CMK (cell line): ENCODE results near the gene DUSP6.
"Not testable (repeated sequence)": the region's sequence is repeated elsewhere in the genome, so short reads cannot be mapped to it uniquely, and the experiment has no call there.

Experiments used
- DNase-seq: peaks from one replicate; pipeline ENCODE4 v3.0.0-alpha.2; 2010; ENCODE audit warnings: low read depth

DUSP6 gene

GRCh38 chr12:89351489-89352241 lies 636 bp downstream of the DUSP6 start:
- DNase-seq, result no peak

GRCh38 chr12:89350630-89351488 lies 1.4 kb downstream of the DUSP6 start:
- DNase-seq, result no peak

GRCh38 chr12:89350260-89350629 lies 2.1 kb downstream of the DUSP6 start:
- no peak for DNase-seq

DNA sequence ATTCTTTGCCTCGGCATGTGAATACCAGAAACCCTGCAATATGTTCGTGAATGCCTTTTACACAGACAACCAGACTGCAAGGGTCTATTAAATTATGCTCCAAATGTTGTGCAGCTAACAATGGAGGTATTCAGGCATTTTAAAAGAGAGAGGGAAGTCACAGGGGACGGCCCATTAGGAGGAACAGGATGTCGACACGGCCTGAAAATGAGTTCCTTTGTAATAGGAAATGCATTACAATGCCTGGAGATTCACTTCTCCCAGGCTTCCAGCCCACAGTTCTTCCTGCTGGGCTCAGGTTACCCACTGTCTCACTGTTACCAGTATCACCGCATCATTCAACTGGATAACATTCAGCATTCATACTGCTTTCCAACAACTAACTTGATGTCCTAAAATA lies 2.5 kb downstream of the DUSP6 start:
- DNase-seq, result no peak

DNA sequence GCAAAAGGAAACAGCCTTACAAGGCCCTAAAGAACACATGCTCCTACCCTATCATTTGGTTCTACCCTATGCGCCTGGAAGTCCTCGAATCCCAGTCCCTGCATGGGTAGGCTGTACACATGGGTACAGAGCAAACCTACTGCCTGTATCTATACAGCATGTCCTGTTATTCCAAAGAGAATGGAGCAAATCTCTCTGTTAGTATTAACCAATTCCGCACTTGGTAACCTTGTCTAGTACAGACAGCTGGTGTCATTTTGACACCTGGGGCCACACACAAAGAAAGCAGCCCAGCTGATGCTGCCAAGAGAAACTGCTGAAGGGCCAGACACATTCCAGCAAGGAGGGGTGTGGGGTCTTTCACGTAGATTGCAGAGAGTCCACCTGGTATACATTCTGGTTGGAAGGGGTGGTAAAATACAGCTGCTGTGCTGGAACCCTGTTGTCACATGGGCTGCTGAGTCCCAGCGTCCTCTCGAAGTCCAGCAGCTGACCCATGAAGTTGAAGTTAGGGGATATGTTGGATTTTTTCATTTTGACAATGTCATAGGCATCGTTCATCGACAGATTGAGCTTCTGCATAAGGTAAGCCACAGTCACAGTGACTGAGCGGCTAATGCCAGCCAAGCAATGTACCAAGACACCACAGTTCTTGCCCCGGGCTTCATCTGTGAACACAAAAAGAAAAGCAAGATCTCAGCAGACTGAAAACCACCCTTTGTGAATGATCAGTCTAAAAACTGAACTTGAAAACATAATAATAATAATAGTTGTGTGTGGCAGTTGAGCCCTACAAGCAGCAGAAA lies 3.2 kb downstream of the DUSP6 start:
- DNase-seq, result no peak

- no peak for DNase-seq
Observed at GRCh38 chr12:89347325-89347829, 4.9 kb downstream of the DUSP6 start.

DNA sequence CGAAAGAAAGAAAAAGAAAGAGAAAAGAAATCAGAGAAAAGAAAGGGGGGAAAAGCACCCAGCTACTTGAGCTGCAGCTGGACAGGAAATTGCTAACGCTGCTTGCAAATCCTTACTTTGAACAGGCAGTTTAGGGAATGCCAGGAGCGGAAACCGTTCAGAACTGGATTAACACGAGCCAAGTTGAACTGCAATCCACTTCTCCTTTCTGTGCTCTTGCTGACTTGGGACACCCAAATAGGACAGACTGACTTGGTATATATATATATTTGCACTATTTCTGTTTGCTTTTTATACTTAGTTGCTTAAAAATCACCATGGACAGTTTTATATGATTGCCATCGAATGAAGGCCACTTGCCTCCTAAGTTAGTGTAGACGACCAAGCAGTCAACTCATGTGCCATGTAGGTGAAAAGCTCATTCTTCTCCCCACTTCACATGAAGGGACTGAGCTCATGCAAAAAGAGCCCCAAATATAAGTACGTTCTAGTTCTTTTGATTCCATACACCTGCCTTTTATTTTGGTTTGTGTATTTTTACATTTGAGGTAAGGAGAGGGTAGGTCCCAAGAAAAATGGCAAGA lies 5.5 kb downstream of the DUSP6 start:
- no peak for DNase-seq

- DNase-seq, result peak; percentile 79
Observed at GRCh38 chr12:89345830-89346740, 6.2 kb downstream of the DUSP6 start.

DNA sequence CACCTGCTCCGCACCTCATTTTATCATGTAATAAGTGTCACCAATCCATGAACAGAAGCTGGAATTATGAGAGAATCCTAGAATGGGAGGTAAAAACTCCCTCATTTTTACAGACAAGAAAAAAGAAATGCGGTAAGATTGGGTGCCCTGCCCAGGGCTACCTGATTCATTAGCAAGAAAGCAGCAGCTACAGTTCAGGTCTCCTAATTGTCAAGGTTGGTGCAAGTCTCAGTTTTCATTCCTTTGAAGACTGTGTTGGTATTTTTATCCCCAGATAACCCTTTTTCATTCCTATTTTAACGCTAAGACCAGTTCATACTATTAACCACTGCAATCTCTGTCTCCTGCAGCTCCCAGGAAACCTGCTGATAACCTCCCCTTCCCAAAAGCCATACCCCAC lies 6.9 kb downstream of the DUSP6 start:
- no peak for DNase-seq

DNA sequence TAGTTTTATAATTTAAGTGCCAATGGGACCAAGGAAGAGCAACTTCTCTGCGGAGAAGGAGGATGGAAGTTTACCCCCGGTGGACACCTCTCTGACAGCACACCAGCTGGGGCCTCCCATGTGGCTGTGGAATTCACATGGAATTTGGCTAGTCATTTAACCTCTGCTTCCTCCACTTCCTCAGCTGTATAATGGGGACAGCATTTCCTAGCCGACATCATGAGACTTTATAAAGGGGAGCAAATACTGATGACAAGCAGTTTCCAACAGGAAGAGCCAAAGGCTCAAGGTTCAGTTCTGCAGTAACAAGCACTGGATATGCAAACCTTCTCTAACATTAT lies 7.5 kb downstream of the DUSP6 start:
- no peak for DNase-seq

DNA sequence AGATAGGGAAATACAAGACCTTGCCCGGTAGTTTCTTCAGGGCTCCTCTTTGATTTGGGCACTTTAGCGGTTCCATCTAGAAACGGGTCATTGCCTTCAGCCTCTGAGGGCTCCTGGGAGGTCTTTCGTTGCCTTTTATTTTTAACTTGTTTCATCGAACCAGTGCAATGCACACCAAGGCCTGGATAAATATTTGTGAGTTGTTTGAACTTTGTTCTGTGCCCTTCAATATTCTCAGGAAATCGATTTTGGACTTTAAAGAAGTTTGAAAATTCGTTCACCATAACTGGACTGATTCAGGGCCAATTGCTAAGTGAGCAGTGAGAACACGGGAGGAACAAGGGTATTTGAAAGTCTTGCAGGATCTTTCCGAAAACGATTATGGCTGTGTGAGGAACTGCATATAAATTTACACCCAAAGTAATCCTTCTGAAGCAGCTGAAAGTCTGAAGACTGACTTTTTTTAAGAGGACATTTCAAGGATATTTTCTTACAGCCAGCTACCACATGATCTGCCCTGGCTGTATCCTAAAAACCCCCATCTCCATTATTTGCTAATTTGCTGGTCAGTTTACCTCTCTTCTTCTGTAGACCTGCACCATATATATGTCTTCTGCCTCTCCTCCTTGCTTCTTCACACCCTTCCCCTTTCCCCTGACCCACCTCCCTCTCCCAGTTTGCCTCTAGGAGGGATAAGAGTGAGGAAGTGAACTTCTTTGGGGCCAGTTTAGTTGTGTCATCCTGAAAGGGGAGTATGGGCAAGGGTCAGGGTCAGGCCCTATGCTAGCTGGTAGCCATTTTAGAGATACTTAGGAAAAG lies 8.0 kb downstream of the DUSP6 start:
- no peak for DNase-seq

DNA sequence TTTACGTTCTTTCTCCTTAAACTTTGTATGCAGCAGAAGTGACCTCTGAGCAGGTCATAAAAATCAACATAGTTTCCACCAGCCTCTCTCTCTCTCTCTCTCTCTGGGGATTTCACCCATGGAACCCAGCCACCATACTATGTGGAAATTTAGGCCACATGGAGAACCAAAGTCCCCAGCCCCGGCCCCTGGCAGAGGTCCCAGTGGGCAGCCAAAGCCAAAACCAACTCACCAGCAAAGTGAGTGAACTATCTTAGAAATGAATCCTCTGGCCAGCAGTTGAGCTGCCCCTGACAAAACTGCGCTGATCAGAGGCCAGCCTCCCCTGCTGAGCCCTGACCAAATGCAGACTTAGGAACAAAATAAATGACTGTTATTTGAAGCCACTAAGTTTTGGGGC lies 9.2 kb downstream of the DUSP6 start:
- no peak for DNase-seq

- DNase-seq, result no peak
Observed at GRCh38 chr12:89340861-89341260, 11.4 kb downstream of the DUSP6 start.

DNA sequence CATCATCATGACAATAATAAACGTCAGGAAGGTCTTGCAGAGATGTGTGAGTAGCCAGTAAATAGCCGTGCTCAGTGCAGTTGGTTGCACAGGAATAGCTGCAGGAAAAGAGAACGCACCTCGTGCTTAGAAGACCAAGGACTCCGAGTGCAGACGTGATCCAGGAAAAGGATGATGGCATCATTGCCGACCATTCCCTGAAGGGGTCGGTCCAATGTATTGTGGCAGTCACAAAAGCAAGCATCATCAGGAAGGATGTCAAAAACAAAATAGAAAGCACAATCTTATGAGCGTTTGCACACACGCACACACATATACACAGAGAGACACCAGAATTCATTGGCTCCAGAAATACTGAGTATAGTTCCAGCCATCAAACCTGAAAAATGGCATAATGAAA lies 12.8 kb downstream of the DUSP6 start:
- DNase-seq, result no peak

GRCh38 chr12:89337136-89337535 lies 15.2 kb downstream of the DUSP6 start:
- DNase-seq, result not testable (repeated sequence)

DNA sequence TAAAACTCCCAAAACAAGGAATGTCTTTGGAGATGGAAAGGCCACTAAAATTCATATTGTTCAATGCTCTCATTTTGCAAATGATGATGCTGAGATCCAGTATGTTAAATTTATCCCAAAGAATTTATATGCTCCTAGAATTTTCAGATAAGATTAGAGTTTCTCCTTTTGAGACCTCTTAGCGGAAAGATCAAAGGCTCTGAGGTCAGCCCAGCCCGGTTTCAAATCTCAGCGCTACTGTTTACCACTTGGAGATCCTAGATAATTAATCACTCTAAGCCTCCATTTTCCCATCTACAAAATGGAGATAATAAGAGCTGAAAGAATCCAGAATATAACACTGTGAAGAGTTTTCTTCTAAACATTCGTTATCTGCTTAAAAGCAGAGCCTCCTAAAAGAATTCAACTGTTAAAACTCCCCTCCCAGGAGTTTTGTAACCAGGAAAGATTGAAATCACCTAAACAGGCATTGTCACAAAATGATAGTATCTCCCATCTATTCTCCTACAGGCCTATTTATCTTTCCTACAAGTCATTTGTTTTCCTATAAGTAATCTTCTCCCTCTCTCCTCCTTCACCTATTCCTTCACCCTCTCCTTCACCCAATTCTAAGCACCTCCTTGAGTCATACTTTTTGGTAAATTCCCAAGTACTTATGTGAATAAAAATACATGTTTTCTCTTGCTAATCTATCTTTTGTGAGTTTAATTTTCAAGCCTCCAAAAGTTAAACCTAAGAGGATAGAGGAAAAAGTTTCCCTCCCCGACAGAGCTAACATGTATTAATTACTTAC lies 16.7 kb downstream of the DUSP6 start:
- no peak for DNase-seq

DNA sequence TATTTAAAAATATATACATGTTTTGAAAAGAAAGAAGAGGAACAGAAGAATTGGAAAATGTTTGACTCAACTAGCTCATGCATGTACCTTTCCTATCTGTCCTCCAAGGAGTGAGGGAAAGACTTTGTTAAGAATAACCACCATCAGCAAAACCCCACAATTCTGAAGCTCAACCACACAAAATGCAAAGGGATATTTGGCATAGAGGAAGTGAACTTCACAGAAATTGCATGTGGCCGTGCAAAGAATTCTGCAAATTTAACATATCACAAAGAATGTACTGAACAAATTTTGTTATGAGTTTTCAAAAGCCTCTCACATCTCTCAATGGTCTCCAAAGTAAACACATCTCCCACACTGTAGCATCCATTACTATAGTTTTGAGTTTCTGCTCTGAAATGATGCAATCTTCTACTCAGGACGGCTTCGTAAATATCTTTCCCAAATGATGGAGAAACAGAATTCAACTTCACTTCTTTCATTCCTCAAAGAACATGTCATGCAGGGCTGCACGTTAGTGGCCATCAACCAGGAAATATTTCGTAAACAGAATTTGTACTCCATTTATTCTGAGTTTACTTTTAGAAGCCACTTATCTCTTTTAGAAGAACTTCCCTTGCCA lies 17.6 kb downstream of the DUSP6 start:
- DNase-seq, result no peak

- no peak for DNase-seq
Observed at GRCh38 chr12:89333564-89334252, 18.6 kb downstream of the DUSP6 start.
